GM03348 (cell line): ENCODE measurements around the gene DLGAP4.

ENCODE experiments used
- DNase-seq: peaks from one replicate; pipeline ENCODE4 v3.0.0; 2012; ENCODE audit warnings: low spot score

DLGAP4 gene

DNA sequence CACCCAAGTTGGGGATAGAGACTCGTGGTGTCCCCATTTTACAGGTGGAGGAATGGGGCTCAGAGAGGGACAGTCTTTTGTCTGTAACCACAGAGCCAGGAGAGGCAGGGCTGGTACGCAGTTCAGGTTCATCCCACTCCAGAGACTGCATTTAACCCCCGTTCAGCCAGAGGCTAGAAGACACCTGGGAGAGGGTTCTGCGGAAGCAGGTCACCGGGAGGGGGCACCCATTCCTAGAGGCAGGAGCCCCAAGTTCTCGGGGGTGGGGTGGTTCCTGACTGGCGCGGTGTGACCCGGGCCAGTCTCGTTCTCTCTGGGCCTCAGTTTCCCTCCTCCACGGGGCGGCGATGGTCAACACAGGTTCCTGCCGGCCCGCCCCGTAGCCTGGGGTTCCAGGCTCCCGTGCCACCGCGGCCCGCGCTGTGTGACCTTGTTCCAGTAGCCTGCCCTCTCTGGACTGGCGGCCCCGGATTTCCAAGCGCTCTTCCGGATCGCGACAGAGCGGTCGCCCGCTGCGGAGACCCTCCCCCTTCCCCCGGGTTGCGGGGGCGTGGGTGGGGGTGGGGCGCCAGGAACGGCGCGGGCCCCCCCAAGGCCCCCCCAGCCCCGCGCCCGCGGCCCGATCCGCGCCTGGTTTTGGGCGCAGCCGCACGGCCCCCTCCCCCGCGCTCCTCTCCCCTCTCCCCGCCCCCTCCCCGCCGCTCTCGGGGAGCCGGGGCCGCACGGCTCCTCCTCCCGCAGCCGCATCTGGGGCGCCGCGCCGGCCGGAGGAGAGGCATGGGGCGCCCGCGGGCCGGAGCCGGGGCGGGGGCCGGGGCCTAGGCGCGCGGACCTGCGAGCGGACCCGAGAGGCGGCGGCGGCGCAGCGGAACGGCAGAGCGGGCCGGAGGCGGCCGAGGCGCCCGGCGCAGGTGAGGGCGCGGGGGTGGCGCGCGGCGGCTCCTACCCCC, at the start of gene DLGAP4:
TSS of gene DLGAP4 (plus strand) at position 738 of the 950 bp plus-strand sequence. CDS start 125,379 bp downstream, outside the sequence.
- no peak for DNase-seq

DNA sequence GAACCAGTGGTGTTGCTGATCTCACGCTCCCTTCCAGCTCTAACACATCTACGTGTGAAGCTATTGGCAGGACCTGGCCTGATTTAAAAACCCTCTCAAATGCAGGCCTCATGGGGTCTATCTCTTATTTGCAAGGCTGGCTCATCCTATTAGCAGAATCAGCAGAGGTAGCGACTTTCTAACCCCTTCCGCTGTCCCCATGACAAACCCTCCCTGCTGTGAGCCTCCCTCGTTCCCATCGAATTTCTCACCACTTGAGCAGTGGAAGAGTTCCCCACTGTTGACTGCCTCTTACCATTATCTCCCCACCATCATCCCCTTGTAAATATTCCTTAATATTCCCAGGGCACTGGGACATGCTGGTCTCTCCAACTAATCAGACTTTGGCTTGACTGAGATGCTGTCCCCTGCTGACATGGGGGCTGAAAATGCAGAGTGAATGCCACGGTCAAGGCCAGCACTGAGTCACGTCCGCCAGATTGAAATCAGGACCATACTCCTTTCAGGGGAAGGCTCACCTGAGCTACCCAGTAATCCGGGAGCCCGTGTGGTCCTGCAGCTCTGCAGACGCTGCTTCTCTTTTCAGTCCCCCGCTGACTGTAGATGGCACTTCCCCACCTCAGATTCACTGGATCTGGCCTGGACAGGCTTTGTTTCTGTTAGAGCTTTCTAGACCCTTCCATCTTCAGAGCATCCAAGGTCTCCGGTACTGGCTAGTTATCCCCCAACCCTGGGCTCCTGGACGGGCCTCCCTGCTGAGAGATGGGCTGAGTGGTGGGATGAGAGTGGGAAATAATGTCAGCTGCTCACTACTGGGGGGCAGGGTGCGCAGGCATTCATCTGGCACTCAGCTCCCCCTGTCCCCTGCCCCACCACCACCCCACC, 46.7 kb upstream of the DLGAP4 start:
- DNase-seq = no peak

DNA sequence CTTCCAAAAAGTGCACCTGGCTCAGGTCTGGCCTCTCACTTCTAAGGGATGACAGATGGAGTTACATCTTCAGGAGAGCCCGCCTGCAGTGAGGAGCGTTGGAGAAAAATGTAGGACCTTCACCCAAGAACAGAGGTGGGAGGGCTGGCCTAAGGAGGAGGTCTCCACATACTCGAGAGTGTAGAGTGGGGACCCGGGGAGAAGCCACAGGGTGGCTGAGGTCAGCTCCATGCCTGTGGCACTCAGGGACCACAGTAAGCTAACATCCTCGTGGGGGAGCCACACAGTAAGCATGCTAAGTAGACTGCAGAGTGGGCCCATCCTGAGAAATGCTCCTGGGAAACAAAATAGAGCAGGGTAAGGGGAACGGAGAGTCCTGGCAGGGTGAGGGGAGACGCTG, 45.8 kb upstream of the DLGAP4 start:
- no peak for DNase-seq

DNA sequence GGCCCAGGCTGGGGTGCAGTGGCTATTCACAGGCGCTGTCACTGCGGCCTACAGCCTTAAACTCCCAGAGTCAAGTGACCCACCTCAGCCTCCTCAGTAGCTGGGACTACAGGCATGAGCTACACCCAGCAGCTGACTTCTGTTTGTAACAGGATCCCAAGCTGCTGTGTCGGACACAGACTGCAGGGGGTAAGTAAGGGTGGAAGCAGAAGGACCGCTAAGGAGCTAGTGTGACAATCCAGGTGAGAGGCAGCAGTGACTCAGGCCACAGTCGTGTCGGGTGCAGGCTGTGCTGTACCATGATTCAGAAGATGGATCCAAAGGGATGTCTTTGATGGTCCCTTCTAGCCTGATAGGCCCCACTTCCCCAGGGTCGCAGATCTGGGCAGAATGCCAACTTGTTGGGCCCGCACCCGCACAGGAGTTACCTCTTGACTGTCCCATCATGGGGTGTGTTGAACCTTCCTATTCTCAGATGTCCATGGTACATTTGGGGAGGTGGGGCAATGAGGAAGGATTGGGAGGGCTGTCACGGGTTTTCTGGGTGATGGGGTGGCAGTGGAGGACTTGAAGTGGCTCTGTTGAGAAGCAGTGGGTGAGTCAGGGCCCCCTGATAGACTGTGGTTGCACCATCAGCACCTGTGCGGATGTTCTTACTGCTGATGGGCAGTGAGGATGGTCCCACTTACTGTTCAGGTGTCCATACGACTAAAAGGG, 44.6 kb upstream of the DLGAP4 start:
- no peak for DNase-seq

- no peak for DNase-seq
These were observed 43.7 kb upstream of the DLGAP4 start for GRCh38 chr20:36262440-36262839.

- DNase-seq = no peak
These were observed 41.5 kb upstream of the DLGAP4 start for GRCh38 chr20:36264426-36265246.

DNA sequence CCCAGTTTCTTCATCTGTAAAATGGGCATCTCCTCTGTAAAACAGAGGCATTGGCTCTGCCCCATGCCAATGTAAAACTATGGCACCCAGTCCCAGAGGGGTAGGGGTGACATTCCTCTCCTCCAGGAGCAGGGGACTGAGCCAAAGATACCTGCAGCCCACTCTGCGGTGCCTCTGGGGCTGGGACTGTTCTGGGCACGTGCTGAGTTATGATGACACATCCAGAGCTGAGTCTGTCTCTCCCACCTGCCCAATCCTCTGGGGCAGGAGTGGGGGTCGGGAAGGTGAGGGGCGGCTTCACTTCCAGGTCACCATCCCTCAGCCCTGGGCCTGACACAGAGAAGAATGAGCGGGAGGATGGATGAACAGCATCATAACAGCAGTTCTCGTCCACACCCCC, 40.0 kb upstream of the DLGAP4 start:
- DNase-seq = no peak

DNA sequence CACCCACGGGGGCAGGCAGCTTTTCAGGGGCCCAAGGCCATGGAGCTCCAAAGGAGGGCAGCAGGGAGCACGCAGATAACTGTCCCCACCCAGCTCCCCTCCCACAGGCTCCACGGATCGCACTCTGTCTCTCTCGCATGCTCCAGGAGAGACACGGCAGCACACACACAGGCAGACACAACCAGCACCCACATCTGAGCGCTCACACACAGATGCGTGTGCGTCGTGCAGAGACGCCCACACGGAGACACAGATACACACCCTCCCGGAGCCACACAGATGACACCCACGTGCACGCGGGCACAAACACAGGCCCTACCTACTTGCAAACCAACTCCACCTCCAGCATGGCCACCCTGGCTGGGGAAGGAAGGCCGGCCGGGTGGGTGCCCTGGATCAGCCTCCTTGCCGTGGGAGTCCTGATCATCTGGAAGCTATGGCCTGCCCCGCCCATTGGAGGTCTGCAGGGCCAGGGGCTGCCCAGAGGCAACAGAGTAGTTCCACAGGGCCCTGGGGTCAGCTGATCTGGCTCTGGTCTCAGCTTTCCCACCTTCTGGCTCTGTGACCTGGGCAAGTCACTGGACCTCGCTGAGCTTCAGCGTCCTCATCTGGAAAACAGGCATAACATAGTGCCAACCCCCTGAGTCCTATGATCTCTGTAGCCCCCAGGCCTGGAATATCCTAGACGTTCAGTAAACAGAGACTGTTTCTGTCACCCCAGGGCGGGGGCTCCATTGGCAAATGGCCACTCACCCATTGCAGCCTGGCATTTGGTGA, 38.3 kb upstream of the DLGAP4 start:
- no peak for DNase-seq

DNA sequence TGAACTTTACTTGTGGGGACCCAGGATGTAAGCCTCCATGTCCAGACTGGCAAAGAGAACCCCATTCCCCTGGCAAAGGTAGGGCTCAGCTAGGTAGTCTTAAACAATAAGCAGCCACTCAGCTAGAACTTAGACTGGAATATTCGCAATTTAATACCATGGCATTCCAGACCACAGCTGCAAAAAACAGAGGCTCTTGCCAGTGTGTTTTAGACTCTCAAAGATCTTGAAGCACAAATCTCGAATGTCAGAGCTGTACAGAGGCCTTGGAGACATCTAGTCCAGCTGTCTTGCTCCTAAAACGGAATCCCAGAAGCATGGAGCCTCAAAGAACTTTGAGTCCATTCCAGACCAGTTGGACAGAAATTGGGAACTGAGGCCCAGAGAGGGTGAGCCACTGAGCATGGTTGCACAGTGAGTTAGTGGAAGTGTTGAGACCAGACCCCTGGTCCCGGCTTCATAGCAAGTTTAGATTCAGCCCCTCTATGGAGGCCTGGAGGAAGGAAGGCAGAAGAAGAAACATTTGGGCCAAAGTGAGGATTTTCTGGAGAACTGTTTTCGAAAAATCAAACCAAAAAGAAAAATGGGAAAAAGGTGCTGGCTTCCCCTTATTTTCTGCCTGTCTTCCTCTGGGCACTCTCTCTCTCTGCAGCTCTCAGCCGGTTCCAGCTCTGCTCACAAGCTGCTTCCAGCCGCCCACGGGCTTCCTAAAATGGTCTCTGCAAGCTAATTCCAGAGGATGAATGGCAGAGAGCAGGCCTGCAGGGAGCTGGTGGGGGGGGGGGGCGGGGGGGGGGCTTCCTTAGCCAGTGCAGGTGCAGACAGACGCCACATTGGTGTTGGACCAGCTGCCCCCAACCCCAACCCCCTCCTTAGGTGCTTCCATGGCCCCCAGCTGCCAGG, 37.4 kb upstream of the DLGAP4 start:
- DNase-seq = peak; percentile 47

GRCh38 chr20:36269507-36269906, 36.6 kb upstream of the DLGAP4 start:
- no peak for DNase-seq

- no peak for DNase-seq
These were observed 35.1 kb upstream of the DLGAP4 start for GRCh38 chr20:36270744-36271638.

DNA sequence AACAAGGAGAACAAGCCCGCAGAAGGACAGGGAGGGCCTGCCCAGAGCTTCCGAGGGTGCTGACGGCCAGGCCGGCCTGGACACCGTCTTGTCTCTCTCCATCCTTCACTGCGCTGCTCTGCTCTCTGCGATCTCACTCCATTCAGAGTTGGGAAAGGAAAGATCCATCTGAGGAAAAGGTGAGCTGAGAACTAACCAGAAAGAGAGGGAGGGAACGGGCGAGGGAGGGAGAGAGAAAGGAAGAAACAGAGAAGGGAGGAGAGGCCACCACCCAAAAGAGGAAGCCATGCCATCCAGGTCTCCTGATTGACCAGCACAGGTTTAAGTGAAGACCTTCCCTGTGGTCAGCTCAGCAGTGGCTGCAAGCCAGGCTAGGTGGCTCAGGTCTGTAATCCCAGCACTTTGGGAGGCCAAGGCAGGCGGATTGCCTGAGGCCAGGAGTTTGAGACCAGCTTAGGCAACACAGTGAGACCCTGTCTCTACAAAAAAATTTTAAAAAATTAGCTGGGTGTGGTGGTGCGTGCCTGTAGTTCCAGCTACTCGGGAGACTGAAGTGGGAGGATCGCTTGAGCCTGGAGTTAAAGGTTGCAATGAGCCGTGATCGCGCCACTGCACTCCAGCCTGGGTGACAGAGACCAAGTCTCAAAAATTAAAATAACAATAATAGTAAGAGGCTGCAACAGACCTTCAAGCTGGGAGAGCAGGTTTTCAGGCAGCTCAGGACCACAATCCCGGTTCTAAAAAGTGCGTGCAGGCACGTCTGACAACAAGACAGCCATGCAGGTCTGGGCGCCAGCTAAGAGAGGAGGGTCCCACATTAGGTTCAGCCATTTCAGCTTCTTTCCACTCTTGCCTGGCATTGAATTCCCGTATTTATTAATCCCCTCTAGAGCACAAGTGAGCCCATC, 34.2 kb upstream of the DLGAP4 start:
- no peak for DNase-seq

DNA sequence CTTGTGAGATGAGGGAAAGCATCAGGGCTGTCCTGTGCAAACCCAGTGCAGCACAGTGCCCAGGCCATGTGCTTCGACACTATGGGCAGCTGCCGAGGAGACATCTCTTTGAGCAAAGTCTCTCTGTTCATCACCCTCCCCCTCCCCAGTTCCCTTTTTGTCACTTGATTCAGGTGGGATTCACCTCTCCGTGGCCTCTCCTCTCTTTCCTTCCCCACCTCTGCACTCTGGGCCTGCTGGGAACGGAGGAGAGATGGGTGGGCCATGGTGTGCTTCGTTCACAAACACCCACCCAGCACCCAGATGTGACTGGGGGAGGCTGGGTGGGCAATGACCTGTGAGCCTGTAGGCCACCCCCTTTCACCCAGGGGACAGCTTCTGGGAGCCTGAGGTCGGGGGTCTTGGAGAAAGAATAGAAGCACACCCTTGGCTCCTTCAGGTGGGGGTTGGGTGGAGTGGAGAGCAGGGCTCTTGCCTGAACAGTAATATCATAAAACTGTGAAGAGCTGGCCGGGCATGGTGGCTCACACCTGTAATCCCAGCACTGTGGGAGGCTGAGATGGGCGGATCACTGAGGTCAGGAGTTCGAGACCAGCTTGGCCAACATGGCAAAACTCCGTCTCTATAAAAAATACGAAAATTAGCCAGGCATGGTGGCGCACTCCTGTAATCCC, 33.5 kb upstream of the DLGAP4 start:
- DNase-seq = no peak

DNA sequence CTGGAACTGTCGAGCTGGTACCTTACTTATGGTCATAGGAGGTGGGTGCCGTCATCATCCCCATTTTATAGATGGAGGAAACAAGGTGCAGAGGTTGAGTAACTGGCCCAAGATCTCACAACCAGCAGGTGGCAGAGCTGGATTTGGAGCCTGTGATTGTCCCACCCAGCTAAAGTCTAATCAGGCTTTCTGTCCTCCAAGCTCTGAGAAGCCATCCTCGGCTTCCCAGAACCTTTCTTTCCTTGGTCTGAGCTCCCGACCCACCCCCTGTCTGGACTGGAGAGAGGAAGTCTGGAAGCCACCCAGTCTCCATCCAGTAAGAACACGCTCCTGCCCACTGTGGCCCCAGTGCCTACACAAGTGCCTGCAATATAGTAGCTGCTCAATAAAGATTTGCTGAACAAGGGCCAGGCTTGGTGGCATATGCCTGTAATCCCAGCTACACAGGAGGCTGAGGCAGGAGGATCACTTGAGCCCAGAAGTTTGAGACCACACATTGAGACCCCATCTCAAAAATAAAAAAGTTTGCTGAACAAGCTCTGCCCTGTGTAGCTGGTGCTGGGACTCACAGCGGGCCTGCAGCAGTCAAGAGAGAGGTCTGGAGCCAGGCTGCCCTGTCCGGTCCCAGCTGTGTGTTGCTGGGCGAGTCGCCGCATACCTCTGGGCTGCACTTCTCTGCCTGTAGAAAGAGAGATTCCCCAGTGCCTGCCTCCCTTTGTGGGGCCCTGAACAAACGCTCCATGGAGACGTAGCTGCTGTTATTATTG, 32.5 kb upstream of the DLGAP4 start:
- peak; percentile 48 for DNase-seq

GRCh38 chr20:36274181-36274841, 31.8 kb upstream of the DLGAP4 start:
- no peak for DNase-seq
